Activated T-cell treated with anti-CD3 and anti-CD28 coated beads for 24 hours (primary cell): ENCODE measurements around the gene WHRN.

Experiments used
- DNase-seq: peaks from one replicate; pipeline ENCODE4 v3.0.0-alpha.2; 2020; ENCODE audit warnings: low read depth

The WHRN gene

GRCh38 chr9:114397848-114398605 is 107.2 kb downstream of the WHRN start:
- peak; percentile 93 for DNase-seq

DNA sequence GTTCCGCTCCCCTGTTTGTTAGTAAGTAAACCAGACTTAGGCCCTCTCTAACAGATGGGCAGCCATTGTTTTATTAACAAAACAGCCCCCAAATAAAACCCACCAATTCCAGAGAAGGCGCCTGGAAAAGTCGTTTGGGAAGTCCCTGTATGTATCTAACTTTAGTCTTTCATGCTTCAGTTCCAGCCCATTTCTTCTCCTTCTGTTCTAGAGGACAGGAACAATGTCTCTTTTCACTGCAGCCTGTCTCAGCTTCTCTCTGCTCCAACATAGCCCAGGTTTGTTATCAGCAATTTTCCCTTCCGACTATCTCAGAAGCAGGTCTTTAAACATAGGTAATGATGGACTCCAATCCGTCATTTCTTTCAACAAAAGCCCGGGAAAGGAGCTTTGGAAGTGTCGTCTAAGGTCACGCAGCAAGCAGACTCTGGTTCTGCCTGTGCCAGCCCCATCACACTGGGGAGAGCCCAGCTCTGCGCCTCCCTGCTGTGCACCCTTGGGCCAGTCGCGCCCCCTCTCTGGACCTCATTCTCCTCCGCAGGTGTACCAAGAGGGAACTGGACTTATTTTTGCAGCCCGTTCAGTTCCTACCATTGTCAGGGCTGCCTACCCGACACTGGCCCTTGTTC is 107.9 kb downstream of the WHRN start:
- no peak for DNase-seq

DNA sequence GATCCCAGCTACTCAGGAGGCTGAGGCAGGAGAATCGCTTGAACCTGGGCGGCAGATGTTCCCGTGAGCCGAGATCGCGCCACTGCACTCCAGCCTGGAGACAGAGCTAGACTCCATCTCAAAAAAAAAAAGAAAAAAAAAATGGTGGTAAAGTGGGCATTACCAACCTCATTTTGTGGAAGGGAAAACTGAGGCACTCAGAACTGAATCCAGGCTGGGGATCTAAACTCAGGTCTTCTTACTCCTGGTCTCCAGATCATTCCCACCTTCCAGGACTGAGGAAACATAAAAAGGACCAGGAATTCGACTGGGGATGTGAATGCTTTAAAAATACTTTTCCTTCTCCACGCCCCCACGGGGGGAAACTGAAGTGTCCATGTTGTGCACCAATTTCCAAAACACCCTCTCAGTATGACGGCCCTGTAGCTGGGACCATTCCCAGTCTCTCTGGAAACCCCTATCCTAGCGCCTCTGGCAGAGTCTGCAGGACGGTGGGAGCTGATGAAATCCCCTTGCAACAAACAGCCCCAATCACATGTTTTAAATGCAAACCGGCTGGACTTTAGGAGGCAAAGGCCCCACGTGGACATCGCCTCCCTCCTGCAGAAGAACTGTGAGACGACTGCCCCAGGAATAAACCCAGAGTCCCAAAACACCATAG is 108.6 kb downstream of the WHRN start:
- no peak for DNase-seq

DNA sequence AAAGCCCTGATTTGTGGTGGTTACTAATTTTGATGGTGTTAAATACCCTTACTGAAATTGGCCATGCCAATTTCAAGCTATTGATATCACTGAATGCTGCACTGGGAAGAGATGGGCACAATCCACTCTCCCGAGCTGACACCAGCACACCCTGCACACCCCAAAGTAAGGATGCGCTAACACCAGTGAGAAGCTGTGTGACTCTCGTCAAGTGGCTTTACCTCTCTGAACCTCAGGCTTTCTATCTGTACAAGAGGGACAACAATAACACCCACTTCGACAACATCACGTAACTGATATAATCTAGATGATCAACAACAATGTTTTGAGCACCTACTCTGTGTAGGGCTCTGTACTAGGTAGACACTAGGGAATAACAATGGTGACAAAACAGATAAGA is 109.5 kb downstream of the WHRN start:
- DNase-seq: no peak

- no peak for DNase-seq
Measured at GRCh38 chr9:114395334-114395617, 110.0 kb downstream of the WHRN start.

GRCh38 chr9:114394523-114395333 is 110.5 kb downstream of the WHRN start:
- no peak for DNase-seq

DNA sequence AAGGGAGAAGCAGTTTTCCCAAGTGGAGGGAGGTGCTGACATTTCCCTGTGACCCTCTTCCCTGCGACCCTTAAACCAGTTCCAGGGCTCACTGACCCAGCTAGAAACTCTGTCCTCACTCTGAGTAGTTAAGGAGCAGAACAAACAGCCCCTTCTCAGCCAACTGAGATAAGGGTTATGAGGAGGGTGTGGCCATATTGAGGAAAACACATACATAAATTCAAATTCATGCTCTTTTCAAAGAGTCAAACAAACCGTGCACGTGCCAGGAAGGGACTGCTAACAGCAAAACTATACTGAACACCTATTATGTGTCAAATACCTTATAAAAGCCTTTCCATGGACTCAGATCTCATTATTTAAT is 112.5 kb downstream of the WHRN start:
- DNase-seq: no peak

GRCh38 chr9:114390952-114391351 is 114.3 kb downstream of the WHRN start:
- no peak for DNase-seq

DNA sequence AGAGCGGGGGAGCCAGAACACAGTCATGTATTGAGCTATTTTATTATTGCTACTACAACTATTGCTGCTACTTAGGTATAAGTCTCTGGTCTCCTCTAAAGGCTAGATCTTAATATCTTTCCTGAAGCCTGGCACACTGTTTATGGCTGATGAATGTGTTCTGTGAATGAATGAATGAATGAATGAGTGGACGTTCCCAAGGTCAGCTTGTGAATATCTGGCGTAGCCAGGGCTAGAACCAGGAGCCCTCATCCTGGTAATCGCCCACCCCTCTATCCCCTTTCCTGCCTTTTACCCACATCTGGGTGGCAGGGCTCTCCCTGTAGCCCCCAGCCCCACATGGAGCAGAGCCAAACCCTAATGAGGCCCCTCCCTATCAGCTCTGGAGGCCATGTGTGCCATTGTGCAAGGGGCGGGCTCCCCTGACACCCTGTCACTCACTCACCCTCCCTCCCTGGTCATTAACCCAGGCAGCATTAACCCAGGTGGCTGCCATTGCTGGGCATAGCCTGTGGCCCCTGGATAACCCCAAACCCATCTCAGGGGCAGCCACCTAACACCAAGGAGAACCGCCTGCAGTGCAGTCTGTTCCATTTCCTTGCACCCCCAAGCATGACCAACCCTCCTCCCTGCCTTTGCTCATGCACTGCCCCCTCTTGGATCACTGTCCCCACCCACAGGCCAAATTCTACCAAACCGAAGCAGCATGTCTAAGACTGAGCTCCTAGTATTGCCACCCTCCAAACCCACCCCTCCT is 115.5 kb downstream of the WHRN start:
- no peak for DNase-seq

- no peak for DNase-seq
Measured at GRCh38 chr9:114388764-114389375, 116.4 kb downstream of the WHRN start.

GRCh38 chr9:114388357-114388682 is 117.0 kb downstream of the WHRN start:
- no peak for DNase-seq

GRCh38 chr9:114387680-114388356 is 117.5 kb downstream of the WHRN start, which contains the start of gene AKNA:
Gene AKNA, minus strand, starts transcription at chr9:114387982. Its CDS starts 6,649 bp downstream, at chr9:114381333.
- peak; percentile 75 for DNase-seq

DNA sequence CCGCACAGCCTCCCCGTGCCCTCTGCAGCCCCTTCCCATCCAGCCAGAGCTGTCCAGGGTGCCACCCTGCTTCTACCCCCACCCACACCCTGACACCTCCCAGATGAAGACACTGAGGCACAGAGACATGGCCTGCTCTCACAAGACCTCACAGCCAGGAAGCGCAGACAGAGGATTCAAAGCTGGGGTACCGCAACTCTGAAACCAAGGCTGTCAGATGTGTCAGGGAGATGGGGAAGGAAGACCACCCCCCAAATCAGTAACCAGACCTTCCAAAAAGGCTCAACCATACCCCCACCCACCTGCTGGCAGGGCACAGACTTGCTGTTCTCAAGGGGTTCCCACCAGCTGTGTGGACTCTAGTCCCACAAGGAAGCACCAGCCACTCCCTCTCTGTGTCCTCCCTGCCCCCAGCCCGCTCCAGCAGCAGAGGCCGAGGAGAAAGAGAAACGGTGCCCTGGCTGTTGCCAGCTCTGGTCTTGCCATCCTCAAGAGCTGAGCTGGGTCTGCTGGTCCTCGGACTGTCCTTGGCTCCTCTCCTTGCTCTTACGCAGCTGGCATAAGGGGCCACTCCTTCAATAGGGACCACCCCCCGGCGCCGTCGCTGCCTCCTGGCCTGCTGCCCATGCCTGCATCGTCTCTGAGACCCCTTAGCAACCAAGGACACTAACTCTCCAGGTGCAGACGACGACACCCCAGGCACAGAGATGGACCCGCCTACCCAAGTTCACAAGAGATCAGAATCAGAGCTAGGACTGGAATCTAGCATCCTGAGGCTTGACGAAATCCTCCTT is 118.2 kb downstream of the WHRN start:
- no peak for DNase-seq

DNA sequence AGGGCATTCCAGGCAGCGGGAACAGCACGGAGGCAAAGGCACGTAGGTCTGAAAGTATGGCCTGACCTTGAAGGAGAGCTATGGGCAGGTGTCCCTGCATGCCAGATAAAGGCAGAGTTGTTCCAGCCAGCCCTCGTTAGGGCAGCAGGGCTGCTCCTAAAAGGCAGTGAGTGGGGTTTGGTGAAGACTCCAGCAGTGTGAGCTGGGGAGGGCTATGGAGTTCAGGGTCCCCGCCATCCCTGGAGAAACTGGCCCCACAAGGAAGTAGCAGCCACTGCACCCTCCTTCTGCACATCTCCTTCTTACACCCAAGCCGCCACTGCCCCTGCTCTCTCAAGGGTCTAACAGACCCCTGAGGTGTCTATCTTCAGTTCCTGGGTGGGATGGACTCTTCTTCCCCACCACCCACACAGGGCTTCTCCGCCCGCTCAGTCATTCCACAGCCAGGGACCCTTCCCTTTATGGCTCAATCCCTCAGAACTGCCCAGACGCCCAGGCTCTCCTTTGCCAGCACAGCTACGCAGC is 118.8 kb downstream of the WHRN start:
- no peak for DNase-seq

GRCh38 chr9:114385397-114386181 is 119.7 kb downstream of the WHRN start:
- DNase-seq: peak; percentile 87

- no peak for DNase-seq
Measured at GRCh38 chr9:114384836-114385396, 120.4 kb downstream of the WHRN start.

DNA sequence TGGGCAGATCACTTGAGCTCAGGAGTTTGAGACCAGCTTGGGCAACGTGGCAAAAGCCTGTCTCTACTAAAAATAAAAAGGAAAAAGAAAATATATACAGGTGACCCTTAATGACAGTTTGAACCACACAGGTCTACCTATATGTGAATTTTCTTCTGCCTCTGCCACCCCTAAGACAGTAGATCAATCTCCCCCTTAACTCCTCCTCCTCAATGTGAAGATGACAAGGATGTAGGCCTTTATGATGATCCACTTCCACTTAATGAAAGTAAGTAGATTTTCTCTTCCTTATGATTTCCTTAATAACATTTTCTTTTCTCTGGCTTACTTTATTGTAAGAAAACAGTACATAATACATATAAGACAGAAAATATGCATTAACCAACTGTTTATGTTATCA is 120.9 kb downstream of the WHRN start:
- no peak for DNase-seq

DNA sequence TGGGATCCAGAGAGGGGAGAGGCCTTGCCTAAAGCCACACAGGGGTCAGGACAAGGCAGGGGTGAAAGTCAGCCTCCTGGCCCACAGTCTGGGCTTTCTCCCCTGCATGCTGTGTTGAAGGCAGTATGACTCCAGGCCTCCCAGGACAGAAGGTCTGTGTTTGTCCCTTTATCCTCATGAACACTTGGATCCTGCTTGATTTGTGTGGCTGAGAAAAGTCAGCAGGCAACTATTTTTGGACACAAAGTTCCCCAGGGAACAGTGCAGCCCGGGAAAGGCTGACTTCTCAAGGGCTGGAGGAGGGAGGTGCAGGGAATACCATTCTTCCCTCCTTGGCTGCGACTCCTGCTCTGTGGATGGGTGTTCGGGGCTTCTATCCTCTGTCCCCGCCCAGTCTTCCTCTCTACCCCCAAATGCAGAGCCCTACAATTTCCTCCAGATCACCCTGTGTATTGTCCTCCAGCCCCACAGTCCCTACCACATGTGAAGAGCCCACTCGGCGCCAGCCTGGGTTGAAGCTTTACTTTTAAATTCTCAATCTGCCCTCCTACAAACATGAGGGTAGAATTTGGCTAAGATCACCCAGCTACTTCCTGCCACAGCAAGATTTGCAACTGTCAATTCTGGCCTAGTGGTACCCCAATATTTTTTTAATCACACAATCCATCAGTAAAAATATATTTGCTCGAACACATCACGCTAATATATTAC is 121.6 kb downstream of the WHRN start:
- DNase-seq: no peak
